Adipose tissue (tissue), 3 donors: ENCODE data around the gene DCLK1. TPM values are rescaled to one million over a fixed set of nuclear protein-coding genes. Genes with fewer than 3 reads are reported as not detected.

ENCODE experiments used
- H3K27ac ChIP-seq: one replicate; pipeline ENCODE4 v1.5.1; 2013; ENCODE audit warnings: low read depth, low read length
- WGBS, 3 donors: extraction: QIAGEN DNeasy Blood & Tissue Kit; methylation state at CpG; one replicate each; pipeline ENCODE4 v1.1.7; 2013; 5-methylcytosine and 5-hydroxymethylcytosine counted together
- polyA plus RNA-seq, 3 donors: library from polyadenylated mRNA; stranded (reverse); fragments of 200-250 nt; gene quantifications; one replicate each; pipeline ENCODE4 v1.2.3, GENCODE V29; 2013
- donor health status: healthy with polysubstance abuse.
- donor health status: Bipolar disorder and iron deficiency.
- donor health status: healthy.

The DCLK1 gene
- polyA plus RNA-seq, 3 donors: 1.2 to 113 (median 7.3) TPM

DNA sequence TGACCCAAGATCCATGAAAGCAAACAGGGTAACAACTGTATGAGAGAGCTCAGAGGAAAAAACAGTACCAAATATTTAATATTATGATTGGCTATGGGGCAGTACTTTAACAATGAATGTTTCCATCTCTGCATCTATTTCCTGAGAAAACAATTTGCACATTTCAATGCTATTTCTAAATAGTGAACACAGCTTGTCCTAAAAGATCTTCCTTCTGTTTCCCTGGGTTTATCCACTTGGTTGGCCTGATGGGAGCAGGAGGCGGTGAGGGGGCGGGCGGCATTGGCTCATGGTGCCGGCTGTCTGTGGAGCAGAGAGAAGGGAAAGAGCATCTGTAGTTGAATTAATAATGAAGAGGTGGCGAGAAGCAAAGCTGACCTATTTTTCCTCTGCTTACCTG is 291.4 kb downstream of the DCLK1 start:
- 82 to 92% (median 92%) methylated on average over 5 of the region's 5 CpGs for WGBS, 3 donors
- no peak overlapping the region for H3K27ac ChIP-seq

DNA sequence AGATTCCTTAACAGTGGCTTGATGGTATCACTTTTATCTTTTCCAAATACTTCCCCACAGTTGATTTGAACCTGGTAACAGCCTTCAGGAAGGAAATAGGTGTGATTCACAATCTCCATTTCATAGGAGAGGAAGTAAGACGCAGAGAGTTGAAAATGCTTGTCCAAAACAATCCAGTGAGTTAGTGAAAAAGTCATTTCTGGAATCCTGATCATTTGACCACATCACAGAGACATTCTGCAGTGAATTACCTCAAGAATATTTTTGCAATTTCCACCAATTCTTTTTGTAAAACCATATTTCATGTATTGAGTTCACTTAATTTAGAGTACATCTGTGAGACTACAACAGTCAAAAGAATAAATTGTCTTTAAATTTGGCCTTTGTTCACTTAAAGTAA is 292.8 kb downstream of the DCLK1 start:
- no peak overlapping the region for H3K27ac ChIP-seq
- 32 to 45% (median 43%) methylated on average over 1 of the region's 1 CpG for WGBS, 3 donors

DNA sequence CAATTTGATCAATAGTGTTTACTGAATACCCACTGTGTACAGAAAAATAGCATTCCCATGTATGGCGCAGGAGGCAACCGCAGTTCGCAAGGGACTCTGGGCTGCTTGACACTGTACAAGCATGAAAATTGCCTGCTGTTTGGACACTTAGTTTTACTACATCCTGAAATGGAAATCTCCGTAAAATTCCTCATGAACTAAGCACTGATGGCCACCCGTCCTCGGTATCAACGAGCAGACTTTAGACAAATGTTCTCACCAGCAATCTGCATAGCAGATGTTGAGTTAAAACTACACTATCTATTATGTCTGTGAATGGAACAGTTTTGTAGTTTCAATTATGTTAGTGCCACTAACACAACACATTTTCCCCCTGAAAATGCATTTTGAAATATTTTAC is 294.7 kb downstream of the DCLK1 start:
- 74 to 82% (median 82%) methylated on average over 7 of the region's 7 CpGs for WGBS, 3 donors
- H3K27ac ChIP-seq: no peak overlapping the region

DNA sequence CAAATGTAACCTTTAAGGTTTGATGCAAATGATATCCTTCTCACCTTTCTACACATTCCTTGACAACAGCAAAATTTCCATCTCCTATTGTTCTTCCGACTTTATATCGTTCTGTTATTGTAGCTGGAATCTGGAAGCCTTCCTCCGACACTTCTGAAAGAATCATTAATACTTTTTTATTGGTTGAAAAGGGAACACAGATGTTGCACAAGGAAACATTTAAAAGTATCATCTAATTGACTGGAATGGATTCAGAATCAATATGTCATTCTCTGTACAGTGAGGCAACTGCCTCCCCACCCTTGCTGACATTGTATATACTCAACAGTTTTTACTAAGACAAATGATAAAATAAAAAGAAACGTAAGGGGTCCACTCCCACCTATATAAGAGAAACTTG is 295.2 kb downstream of the DCLK1 start:
- H3K27ac ChIP-seq: no peak overlapping the region
- WGBS, 3 donors: 70 to 78% (median 75%) methylated on average over 4 of the region's 4 CpGs

DNA sequence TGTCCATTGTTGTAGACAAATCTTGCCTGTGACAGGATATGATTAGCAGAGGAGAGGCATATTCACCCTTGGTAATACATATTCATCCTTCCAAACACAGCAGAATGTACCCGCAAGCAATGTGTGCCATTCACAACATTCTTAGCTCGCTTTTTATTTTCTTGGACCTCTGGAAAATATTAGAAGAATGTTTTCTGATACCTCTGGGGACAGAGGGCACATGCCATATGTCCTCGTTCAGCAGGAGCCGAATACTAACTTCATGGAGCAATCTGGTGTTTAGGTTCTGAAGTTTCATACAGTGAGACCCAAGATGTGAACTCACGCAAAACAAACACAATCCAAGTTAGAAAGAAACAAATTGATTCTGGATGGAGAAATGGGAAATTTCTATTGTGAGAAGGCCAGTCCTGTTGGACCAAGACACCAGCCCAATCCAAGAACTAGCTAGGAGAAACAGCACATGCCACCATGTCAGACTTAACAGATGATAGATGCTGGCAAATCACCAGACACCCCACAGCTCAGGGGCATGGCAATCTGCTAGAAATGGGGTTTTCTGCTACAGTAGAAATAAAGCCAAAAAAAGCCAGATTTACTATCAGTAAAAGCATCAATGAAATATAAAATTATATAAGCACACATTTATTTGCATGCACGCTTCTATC is 297.4 kb downstream of the DCLK1 start:
- 88 to 90% (median 88%) methylated on average over 6 of the region's 6 CpGs for WGBS, 3 donors
- H3K27ac ChIP-seq: no peak overlapping the region

DNA sequence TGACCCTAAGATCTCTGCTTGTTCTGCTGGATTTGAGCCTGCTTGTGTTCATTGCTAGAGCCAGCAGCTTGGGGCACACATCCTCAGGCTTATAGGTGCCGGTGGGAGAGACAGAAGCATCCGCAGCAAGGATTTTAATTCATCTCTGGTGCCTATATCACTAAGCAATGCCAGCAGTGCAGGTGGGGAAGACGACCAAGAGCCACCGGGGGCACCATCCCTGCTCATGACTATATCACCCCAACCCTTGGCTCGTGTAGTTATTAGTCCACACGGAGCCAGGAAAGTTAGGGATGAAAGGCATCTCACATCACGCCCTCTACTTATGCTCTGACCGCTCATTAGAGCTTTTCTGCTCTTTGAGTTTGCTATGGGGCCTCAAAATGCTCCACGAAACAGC is 298.2 kb downstream of the DCLK1 start:
- H3K27ac ChIP-seq: no peak overlapping the region
- 80 to 89% (median 85%) methylated on average over 9 of the region's 9 CpGs for WGBS, 3 donors

DNA sequence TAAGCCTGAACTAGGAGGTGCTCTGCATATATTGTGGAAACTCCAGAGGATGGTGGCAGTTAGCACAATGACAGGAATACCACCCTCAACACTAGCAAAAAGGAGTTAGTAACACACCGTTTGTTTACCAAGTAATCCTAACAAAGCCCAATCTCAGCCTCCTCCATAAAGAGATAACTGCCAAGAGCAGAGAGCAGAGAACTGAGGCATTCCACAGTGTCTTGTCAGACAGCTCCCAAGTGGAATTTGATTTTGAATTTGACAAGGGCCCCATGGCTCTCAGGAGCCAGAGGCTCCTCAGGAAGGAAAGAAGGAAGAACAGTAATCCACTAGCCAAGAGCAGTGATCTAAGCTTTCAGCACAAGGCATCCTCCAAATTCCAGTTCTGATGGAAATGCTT is 298.6 kb downstream of the DCLK1 start:
- WGBS, 3 donors: 57 to 77% (median 70%) methylated on average over 1 of the region's 1 CpG
- no peak overlapping the region for H3K27ac ChIP-seq

DNA sequence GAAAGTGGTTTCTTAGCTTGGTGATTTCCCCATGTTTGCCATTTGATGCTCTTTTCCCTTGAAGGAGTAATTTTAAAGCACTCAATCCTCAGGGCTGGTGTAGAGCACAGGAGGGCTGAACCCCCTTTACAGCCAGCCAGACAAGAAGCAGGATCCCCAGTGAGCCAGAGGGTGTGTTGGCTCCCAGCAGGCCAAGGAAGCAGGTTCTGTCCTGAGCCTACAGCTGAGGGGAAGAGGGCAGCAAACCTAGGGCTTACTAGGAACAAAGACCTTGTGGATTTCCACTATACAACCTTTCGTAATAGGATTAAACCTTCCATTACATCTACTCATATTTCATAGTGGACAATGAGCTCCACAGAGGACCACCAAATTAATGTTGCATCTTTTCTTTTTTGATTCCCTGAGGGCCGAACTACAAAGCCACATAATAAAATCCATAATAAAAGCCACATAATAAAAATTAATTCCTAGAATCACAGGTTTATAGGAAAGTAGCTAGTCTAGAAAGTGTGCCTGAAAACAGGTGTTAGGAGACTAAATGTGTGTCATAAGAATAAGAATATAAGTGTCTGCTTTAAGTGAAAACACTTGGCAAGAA is 300.2 kb downstream of the DCLK1 start:
- 81 to 95% (median 92%) methylated on average over 2 of the region's 2 CpGs for WGBS, 3 donors
- H3K27ac ChIP-seq: no peak overlapping the region

DNA sequence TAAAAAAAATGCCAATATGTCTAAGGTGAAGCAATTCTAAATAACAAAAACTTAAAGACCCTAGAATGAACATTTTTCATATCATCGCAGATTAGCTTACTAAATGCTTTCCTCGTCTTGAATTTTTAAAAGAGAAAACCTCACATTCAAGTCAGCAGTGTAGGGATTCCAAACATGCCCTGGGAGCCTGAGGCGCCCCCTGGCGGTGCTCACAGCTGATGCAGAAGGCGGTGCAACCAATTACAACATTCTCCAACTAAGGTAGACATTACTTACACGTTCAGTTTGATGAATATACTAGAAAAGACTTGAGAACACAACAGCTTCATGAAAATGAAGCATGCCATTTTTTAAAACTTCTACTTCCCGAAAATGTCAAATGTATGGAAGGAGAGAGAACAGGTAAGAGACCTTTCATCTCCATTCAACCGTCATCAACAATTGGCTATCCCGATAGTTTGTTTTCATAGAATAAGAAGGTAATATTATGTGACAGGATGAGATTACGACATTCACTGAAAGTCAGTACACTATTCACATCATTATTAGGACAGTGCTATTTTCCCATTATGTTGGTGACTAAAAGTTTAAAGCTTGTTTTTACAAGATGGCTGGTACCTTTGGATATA is 304.4 kb downstream of the DCLK1 start:
- WGBS, 3 donors: 57 to 70% (median 68%) methylated on average over 10 of the region's 10 CpGs
- no peak overlapping the region for H3K27ac ChIP-seq

DNA sequence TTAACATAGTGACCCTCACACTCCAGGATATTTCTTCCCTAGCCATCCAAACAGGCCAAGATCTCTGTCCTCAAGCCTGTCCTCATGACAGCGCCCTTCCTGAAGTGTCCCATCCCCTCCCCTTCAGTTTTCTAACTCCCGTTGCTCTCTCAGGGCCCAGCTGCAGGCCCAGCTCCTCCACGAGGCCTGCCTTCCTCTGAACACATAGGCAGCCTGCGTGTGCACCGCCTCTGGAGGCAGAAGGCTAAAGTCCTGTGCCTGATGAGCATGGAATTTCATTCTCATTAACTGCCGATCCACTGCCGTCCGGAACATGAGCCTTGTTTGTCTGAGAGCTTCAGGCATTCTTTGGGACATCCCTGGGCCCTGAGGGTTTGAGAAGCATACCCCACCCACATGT is 306.4 kb downstream of the DCLK1 start:
- H3K27ac ChIP-seq: no peak overlapping the region
- 75 to 90% (median 88%) methylated on average over 8 of the region's 8 CpGs for WGBS, 3 donors

DNA sequence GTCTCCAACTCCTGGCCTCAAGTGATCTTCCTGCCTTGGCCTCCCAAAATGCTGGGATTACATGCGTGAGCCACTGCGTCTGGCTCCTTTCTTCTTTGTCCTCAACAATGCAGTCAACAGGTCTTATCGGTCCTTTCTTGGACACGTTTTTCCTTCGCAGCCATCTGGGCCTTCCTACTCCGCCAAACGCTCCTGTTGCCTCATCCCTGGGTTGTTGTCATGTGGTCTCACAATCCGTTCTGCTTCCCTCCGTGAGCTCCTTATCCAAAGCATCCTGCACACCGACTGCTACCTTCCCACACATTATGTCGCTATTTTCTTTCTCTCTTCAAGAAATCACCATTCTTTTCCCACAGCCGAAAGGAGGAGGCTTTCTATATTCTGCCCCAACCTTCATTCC is 306.8 kb downstream of the DCLK1 start:
- no peak overlapping the region for H3K27ac ChIP-seq
- WGBS, 3 donors: 89 to 93% (median 92%) methylated on average over 12 of the region's 12 CpGs

DNA sequence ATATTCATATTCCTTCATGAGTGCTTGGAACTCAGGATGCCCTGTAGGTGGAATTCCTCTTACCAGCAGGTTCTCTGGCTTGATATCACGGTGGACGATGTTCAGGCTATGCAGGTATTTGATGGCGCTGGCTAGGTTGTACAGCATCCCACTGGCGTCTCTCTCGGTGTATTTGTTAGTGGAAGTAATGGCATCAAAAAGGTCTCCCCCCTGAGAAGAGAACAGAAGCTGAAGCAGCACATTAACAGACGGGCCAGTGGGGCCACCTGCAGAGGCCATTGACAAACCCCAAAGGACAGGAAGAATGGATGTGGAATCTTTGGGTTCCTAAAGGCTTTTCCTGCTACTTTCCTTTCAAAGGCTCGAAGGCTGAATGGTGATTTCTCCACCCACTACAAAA is 308.5 kb downstream of the DCLK1 start:
- H3K27ac ChIP-seq: no peak overlapping the region
- WGBS, 3 donors: 76 to 90% (median 87%) methylated on average over 7 of the region's 7 CpGs

DNA sequence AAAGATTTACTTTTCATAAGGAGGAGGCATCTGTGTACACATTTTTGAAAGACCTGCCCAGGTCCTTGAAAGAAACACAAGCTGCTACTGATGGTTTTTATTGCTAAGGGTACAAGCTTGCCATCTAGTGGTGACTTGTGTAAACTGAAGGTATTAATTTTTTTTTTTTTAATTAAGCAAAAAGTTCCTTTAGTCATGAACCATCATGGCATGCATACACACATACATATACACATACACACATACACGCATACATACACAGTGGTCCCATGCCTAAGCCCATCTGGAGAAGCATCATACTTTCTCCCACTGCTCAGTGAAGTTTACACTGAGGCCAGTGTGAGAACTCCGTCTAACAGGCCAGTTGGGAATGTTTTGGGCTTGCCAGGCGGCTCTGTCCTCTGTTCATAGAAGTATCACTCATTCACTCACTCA is 312.5 kb downstream of the DCLK1 start:
- WGBS, 3 donors: 54 to 83% (median 75%) methylated on average over 3 of the region's 3 CpGs
- H3K27ac ChIP-seq: no peak overlapping the region

DNA sequence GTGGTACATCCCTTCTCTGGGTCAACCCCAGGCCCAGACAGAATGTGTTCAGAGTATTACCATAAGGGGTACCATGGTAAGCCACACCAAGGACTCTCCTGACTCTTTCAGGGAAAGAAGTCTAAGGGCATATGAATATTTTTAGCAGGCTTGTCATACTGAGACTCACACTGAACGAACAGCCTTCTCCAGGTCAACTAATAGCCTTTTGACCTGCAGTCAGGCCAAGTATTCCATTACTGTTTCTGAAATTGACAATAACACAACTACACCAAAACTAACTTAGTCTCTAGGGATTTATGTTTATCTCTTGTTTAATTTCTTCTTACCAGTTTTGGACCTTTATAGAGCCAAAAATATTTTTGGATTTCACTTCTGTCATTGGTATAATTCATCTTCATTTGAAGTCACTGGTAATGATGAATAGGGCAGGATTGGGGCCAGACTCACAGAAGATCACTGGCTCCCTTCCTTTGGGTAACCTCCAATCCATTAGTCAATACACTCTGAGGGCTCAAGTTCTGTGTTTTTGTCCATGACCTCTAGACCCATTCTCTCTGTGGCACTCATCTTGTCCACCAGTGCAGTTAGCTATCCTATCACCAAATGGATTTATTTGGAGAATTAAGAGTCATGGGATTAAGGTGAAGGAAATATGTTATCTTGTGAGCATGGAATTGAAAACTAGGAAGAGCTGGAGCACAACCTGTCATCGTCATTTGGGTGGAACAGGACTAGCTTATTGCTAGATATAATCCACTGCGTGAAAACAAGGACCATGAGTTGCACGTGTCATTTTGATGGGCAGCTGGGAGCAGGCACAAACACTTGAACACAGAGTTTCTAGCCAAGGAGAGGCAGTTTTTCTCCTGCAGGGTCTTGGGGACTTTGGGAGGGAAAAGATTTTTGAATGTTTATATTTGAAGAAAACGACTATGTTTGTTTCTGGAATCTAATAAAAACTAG is 313.3 kb downstream of the DCLK1 start:
- H3K27ac ChIP-seq: no peak overlapping the region
- WGBS, 3 donors: 52 to 57% (median 53%) methylated on average over 5 of the region's 5 CpGs

DNA sequence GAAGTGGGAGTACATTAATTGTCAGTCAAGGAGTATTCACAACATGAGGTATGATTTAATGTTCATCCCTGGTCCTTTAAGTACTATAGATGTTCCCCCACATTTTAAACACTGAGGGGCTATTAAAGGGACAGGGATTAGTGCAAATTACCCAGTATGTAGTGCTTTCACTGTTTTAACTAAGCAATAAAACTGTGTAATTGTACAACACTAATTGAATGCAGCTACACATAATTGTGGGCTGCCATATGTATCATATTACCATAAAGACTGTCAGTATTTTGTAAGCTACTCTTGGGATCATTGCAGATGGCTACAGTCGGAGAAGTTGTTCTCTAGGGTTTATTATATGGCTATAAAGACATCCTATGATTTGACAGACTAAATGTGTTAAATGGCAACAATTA is 316.6 kb downstream of the DCLK1 start:
- H3K27ac ChIP-seq: no peak overlapping the region
- 69 to 78% (median 71%) methylated on average over 1 of the region's 1 CpG for WGBS, 3 donors

DNA sequence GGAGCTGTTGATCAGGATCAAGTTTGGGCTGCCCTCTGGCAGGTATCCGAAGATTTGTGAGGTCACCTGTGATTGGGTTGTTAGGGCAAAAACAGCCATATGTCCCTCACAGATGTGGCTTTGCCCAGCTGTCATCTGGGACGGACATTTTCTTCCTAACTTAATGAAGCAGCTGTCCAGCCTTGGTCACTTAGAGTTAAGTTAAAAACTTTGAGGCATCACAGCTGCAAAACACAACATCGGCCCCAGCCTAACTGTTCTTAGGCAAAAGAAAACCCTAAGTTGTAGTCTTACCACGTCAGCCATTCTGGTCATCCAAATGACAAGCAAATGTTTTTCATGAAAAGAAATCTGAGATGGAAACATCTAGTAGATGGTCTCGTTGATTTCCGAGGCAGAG is 318.4 kb downstream of the DCLK1 start:
- WGBS, 3 donors: 57 to 72% (median 71%) methylated on average over 6 of the region's 6 CpGs
- H3K27ac ChIP-seq: no peak overlapping the region

DNA sequence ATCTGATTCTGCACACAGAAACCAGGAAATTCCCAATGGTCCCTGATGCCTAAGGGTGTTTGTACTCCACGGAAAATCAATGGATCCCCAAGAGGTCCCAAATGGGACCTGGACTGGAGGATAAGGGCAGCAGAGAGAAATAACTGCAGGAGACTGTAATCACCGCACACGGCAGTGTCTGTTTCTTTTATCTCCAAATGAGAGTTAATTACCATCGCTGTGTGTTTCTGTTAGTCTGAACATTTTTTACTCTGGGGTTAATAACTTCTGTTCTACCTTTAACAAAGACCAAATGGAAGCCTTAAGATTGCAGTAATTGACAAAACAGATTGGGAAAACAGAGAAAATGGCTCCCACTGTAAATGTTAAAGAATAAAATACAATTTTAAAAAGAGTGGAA is 320.9 kb downstream of the DCLK1 start:
- H3K27ac ChIP-seq: no peak overlapping the region

DNA sequence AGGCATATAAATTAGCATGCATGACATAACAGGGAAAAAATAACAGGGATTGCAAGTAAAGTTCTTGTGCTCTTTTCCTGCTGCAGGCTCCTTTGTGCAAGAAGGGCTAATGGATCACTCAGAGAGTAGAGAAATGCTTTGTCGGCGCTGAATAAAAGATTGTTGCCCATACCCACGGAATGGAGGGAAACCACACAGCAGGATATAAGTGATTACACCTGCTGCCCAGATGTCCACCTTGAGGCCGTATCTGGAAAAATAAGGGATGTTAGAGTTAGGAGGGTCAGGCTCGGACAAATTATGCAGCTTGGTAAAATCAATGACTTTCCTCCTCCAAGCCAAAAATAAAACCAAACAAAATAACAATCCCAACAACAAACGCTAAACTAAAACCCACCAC is 322.3 kb downstream of the DCLK1 start:
- WGBS, 3 donors: 71 to 93% (median 87%) methylated on average over 6 of the region's 6 CpGs

More for the DNA sequence above, 320.9 kb downstream of the DCLK1 start:
- 75 to 93% (median 90%) methylated on average over 4 of the region's 4 CpGs for WGBS, 3 donors

DNA sequence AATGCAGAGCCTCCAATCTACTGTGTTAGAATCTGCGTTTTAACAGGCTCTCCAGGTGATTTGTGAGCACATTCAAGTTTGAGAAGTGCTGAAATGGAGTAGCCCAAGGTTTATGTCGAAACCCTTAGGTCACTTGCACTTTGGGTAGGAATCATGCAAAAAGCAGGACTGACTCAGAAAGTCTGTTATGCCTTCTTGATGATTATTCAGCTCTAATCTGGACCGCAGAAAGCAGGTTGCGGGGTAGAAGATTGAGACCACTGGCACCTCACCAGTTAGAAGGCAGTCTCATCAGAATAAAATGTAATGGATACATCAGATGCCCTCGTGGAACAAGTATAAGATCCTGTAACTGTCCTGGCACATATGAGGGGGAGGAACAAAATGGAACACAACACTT is 326.3 kb downstream of the DCLK1 start:
- 82 to 90% (median 86%) methylated on average over 5 of the region's 5 CpGs for WGBS, 3 donors
- no peak overlapping the region for H3K27ac ChIP-seq

More for the DNA sequence above, 322.3 kb downstream of the DCLK1 start:
- no peak overlapping the region for H3K27ac ChIP-seq
